GM21825 (cell line): ENCODE measurements around the gene PRPF19.

Experiments used
- ATAC-seq: cut with Tn5 transposase; IDR thresholded peaks from one replicate; pipeline ENCODE4 v1.9.1; 2021; ENCODE audit warnings: mild to moderate bottlenecking, moderate library complexity; ENCODE audit not compliant: unreplicated experiment

The PRPF19 gene

GRCh38 chr11:60847281-60847680 lies 59.1 kb downstream of the PRPF19 start:
- no peak for ATAC-seq

DNA sequence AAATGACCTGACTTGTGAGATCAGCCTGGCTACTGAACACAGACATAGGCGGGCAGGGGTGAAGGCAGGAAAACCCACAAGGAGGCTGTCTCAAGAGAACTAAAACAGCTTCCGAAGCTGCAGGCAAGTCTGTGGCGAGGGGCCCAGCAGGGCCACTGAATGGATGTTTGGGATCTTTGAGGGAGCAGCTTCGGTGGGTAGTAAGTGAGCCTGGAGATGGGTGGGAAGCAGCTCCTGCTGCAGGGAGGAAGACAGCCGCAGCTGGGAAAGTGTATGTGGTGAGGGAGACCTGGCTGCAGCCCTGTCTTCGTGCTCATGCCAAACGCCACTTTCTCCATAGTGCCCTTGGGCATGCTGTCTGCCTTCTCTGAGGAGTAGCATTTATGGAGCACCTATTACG lies 61.0 kb downstream of the PRPF19 start:
- no peak for ATAC-seq

GRCh38 chr11:60844870-60845221 lies 61.5 kb downstream of the PRPF19 start:
- no peak for ATAC-seq

- ATAC-seq = no peak
Measured at GRCh38 chr11:60844045-60844869, 62.1 kb downstream of the PRPF19 start.

DNA sequence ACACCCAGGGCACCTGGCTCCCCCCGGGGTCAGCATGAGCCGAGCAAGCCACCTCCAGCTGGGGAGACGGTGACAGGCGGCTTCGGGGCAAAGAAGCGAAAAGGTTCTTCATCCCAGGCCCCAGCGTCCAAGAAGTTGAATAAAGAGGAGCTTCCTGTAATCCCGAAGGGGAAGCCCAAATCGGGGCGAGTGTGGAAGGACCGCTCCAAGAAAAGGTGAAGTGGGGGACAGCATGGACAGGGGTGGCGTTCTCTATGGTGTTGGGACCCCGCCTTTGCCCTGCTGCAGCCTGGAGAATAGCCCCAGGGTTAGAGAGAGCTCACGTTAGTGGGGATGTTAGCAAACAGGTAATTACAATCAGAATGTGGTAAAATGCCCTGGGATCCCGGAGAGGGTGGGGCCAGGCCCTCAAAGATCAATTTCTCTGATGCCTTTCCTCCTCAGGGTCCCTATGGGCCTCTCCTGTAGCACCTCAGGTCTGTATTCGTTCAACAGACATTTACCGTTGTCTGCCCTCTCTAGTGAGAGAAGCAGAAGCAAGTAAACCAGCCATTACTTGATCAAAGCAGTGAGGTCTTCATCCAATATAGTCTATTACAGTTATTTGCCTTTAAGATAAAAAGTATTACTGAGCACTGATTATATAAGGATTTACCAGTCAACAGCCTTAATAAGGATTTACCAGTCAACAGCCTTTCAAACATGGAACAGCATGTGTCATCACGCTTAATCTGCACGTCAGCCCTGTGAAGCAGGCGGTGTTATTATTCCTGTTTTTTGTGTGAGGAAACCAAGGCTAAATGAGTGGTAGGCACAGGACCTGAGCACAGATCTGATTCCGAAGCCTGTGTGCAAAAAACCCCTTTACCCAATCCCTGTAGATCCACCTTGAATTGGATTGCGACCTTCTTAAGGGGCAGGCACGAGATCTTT lies 63.5 kb downstream of the PRPF19 start:
- ATAC-seq = no peak

DNA sequence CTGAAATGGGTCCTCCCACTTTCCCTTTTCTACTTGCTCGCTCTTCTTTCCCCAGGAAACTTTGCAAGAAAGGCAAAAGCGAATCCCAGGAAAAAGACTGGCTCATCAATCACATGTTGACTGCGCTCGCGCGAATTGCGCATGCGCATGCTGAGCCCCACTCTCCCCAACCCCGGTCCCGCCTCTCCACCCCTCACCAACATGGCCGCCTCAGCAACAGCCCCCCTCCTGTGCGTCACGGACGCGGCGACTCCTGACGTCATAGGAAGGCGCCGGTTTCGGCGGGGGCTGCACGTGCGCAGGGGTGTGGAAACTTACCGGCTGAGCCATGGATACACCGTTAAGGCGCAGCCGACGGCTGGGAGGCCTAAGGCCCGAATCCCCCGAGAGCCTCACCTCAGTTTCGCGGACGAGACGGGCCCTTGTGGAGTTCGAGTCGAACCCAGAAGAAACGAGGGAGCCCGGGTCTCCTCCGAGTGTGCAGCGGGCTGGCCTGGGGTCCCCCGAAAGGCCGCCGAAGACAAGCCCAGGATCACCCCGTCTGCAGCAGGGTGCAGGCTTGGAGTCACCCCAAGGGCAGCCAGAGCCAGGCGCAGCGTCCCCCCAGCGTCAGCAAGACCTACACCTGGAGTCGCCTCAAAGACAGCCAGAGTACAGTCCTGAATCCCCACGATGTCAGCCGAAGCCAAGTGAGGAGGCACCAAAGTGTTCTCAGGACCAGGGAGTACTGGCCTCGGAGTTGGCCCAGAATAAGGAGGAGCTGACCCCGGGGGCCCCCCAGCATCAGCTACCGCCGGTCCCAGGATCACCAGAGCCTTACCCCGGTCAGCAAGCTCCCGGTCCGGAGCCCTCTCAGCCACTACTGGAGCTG lies 64.4 kb downstream of the PRPF19 start, which contains the start of gene CCDC86:
CCDC86 (plus strand) TSS at position 317 of the 871 bp plus-strand sequence; CDS start at position 329, 12 bp downstream.
- ATAC-seq = peak; percentile 68
